AG09319 (cell line): Measurements from ENCODE around the gene CADM2.

Source experiments
- DNase-seq: peaks from one replicate; pipeline ENCODE4 v3.0.0-alpha.2; 2010; ENCODE audit warnings: low read depth; ENCODE audit errors: extremely low read depth
- CTCF ChIP-seq: IDR thresholded peaks from 2 replicates; pipeline ENCODE4 v1.5.1; 2011; ENCODE audit warnings: low read depth, mild to moderate bottlenecking, inconsistent platforms, low read length, moderate library complexity

Gene CADM2

GRCh38 chr3:85162905-85163304, 204.1 kb downstream of the CADM2 start:
- TF ChIP-seq CTCF: no peak
- DNase-seq: no peak

GRCh38 chr3:85164436-85164835, 205.6 kb downstream of the CADM2 start:
- TF ChIP-seq CTCF: no peak
- DNase-seq: no peak

DNA sequence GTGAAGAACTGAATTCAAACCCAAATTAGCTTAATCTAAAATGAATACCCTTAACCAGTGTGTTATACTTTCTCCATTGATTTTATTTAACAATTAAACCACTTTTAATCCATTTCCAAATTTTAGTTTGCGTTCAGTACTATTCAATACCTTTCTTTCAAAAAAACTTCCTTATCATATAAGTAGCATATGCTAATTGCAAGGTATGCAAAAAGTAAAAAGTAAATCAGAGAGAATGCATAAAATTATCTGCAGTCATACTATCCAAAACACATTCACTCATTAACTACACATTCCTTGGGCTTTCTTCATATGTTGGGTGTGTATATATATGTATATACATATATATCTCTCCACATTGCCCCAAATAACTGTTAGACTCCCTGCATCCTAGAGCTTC, 208.8 kb downstream of the CADM2 start:
- no peak for TF ChIP-seq CTCF
- DNase-seq: no peak

DNA sequence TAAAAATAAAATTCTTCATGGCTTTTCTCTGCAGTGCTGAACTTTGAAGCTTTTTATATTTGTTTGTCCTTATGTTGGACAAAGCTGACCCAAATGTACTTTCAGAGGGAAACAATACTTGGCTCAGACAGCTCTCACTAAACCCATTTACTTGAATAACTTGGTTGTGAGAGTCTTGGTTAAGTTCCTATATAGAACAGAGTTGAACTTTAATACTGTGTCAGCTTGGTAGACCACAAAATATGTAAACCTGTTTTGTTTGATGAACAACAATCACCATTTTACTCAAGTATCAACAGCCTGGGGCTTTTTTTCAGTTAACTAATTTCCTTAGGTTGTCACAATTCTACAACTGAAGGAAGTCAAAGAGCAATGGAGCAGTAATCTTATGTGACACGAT, 211.9 kb downstream of the CADM2 start:
- no peak for DNase-seq
- TF ChIP-seq CTCF: no peak

GRCh38 chr3:85171976-85172375, 213.2 kb downstream of the CADM2 start:
- DNase-seq: no peak
- no peak for TF ChIP-seq CTCF

GRCh38 chr3:85176799-85177198, 218.0 kb downstream of the CADM2 start:
- DNase-seq: no peak
- TF ChIP-seq CTCF: no peak

DNA sequence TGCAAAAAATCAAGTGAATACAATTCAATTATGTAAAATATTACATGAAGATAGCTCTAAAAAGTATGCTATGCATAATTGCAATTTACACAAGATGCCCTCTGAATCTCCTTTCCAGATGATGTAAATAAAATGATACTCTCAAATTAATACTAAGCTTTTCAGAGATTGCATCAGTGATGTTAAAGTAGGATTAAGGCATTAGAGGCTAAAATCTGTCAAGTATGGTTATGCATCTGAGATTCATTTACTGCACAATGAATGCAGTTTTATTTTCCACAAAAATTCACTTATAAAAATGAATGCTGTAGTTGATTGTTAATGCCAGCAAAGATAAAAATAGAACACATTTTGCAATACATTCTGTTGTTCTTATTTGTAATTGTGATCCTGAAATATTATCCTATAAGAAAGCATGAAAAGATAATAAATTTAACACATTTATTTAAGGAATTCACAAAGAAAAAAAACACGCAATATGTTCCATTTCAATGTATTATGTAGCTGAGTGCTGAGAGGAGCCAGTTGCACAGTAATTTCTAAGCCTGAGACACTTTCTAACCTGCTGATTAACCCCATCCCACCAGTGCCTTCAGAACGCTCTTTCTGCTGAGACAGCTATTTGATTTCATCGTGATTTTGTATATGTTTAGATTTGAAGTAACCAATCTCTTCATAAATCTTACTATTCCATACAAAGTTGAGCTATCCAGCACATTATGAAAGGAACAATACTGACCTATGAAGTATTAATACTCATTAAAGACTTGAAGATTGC, 224.4 kb downstream of the CADM2 start:
- TF ChIP-seq CTCF: no peak
- DNase-seq: no peak
